Breast epithelium (tissue), 4 donors: Measurements from ENCODE around the gene RASSF10. TPM values are rescaled to one million over a fixed set of nuclear protein-coding genes. Genes with fewer than 3 reads are reported as not detected.

Source experiments
- DNase-seq, 2 donors: peaks; one replicate each; pipeline ENCODE4 v3.0.0-alpha.2; 2019; ENCODE audit warnings: low spot score in 2 of 2
- H3K27ac ChIP-seq, 2 donors: fragments of 200-600 bp; sonication (generic) in 1 of 2; one replicate each; pipeline ENCODE4 v1.5.1; 2016 to 2019; ENCODE audit warnings: mild to moderate bottlenecking in 1 of 2
- H3K27me3 ChIP-seq, 2 donors: fragments of 200-600 bp; sonication (generic) in 1 of 2; one replicate each; pipeline versions ENCODE4 v1.5.1 to v1.6.0; 2017 to 2019; ENCODE audit warnings: control low read depth in 1 of 2, mild to moderate bottlenecking in 1 of 2
- H3K36me3 ChIP-seq: fragments of 200-600 bp; one replicate; pipeline ENCODE4 v1.5.1; 2019
- H3K4me1 ChIP-seq, 2 donors: fragments of 200-600 bp; sonication (generic); one replicate each; pipeline ENCODE4 v1.5.1; 2016 to 2019; ENCODE audit warnings: control low read depth in 1 of 2
- H3K4me3 ChIP-seq, 3 donors: fragments of 200-600 bp; sonication (generic); 1 replicate in 2 of 3; 2 replicates in 1 of 3; pipeline ENCODE4 v1.5.1; 2016 to 2019; ENCODE audit warnings: mild to moderate bottlenecking in 3 of 3, moderate library complexity in 2 of 3
- H3K9me3 ChIP-seq, 2 donors: fragments of 200-600 bp; sonication (generic) in 1 of 2; one replicate each; pipeline ENCODE4 v1.5.1; 2016 to 2019; ENCODE audit warnings: control low read depth in 1 of 2
- CTCF ChIP-seq, 3 donors: fragments of 450-650 bp; IDR thresholded peaks; one replicate each; pipeline ENCODE4 v1.5.1; 2016 to 2017; ENCODE audit warnings: antibody characterized with exemption in 3 of 3, mild to moderate bottlenecking in 3 of 3, moderate library complexity in 3 of 3
- POLR2A ChIP-seq: fragments of 450-650 bp; IDR thresholded peaks from one replicate; pipeline ENCODE4 v1.6.1; 2016; ENCODE audit warnings: antibody characterized with exemption, mild to moderate bottlenecking, moderate library complexity
- POLR2AphosphoS5 ChIP-seq, 3 donors: sonication (generic); formaldehyde crosslinking; IDR thresholded peaks; one replicate each; pipeline ENCODE4 v1.6.1; 2017; ENCODE audit warnings: antibody characterized with exemption in 3 of 3
- intact Hi-C: fragments of 100-400 bp; cut with DNase I; formaldehyde crosslinking; loops from one replicate; pipeline ENCODE4 v1.15.1; 2023; ENCODE audit warnings: low total_unique reads
- total RNA-seq, 3 donors: library from RNA; depleted of rRNA; stranded (reverse); fragments of >200 nt; gene quantifications; one replicate each; pipeline ENCODE4 v1.1.0, GENCODE V29; 2016

Gene RASSF10
- total RNA-seq, 3 donors from 2014 or later: 0.16 to 9.7 (median 3.9) TPM

DNA sequence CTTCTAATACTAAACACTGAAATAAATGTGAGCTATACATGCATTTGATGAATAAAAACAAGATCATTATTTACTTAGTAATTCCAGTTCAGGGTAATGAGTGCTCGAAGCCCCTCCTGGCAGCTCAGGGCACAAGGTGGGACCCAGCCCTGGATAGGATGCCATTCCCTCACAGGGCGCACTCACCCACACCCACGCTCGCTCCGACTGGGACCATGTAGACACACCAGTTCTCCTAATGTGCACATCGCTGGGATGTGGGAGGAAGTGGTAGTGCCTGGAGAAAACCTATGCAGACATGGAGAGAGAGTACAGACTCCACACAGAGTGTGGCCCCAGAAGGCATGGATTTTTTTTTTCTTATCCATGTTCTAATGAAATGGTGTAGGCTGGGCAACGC is 44.5 kb upstream of the RASSF10 start:
- TF ChIP-seq CTCF (IDR thresholded peaks at IDR 0.05) (no peak), POLR2A (no peak), POLR2AphosphoS5 (IDR thresholded peaks at IDR 0.05) (no peak)
- H3K27me3 ChIP-seq: no peaks in the 10 kb centered on the region
- H3K4me3 ChIP-seq: no peak overlapping the region
- H3K27ac ChIP-seq: no peak overlapping the region
- H3K36me3 ChIP-seq: no peaks in the 10 kb centered on the region
- DNase-seq: no peak
- intact Hi-C loops: no loop called here
- H3K4me1 ChIP-seq: no peaks in the 10 kb centered on the region
- no peaks in the 10 kb centered on the region for H3K9me3 ChIP-seq

DNA sequence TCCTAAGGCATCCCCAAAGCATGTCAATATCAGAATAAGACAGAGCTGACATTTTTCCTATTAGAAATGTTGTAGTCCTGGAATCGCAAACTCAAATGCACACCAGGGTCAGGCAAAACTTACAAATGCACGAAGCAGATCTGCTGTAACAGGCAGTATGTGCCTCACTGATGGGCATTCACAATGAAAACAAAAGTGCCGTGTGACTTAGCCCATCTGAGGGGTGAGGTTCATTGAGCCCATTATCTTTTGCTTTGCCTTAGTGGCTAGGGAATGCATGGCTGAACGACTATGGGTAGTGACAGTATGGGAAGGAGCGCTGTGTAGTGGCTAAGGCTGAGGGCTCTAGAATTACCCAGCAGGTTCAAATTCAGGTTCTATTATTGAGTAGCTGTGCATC is 43.1 kb upstream of the RASSF10 start:
- H3K4me3 ChIP-seq: no peak overlapping the region
- H3K27ac ChIP-seq: no peak overlapping the region
- TF ChIP-seq POLR2A (no peak), CTCF (IDR thresholded peaks at IDR 0.05) (no peak), POLR2AphosphoS5 (IDR thresholded peaks at IDR 0.05) (no peak)
- no peaks in the 10 kb centered on the region for H3K4me1 ChIP-seq
- intact Hi-C loops: no loop called here
- H3K36me3 ChIP-seq: no peaks in the 10 kb centered on the region
- H3K27me3 ChIP-seq: no peaks in the 10 kb centered on the region
- no peak for DNase-seq
- H3K9me3 ChIP-seq: no peaks in the 10 kb centered on the region

DNA sequence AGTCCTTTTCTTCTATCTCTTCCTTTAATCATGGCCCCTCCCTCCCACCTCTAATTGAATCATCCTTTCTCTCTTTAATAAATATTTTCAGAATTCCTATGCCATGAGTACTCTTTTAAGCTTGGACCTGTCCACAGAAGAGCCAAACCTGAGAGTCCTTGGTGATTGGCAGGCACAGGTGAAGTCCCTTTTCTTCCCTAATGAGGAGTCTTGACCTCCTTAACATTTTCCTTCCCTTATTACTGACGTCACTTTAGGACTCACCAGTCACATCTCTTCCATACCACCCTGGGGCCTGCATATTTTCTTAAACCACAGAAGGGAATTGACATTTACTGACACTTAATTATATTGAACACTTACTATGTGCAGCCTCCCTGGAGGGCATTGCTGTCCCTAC is 41.0 kb upstream of the RASSF10 start:
- Histone ChIP-seq H3K4me1 (no peaks in the 10 kb centered on the region), H3K9me3 (no peaks in the 10 kb centered on the region), H3K27ac (peak overlapping the region in 1 of 2 donors; percentile 1), H3K27me3 (no peaks in the 10 kb centered on the region), H3K36me3 (no peaks in the 10 kb centered on the region), H3K4me3 (no peak overlapping the region)
- intact Hi-C loops: no loop called here
- no peak for TF ChIP-seq POLR2A
- TF ChIP-seq POLR2AphosphoS5 (IDR thresholded peaks at IDR 0.05): no peak
- TF ChIP-seq CTCF (IDR thresholded peaks at IDR 0.05): no peak
- DNase-seq: no peak

GRCh38 chr11:12968826-12969225 is 40.3 kb upstream of the RASSF10 start:
- no peak for DNase-seq
- Histone ChIP-seq H3K36me3 (no peaks in the 10 kb centered on the region), H3K27ac (peak overlapping the region in 1 of 2 donors; percentile 29), H3K4me1 (no peaks in the 10 kb centered on the region), H3K9me3 (no peaks in the 10 kb centered on the region), H3K27me3 (no peaks in the 10 kb centered on the region), H3K4me3 (no peak overlapping the region)
- intact Hi-C loops: no loop called here
- TF ChIP-seq POLR2AphosphoS5 (IDR thresholded peaks at IDR 0.05) (no peak), CTCF (IDR thresholded peaks at IDR 0.05) (no peak), POLR2A (no peak)

DNA sequence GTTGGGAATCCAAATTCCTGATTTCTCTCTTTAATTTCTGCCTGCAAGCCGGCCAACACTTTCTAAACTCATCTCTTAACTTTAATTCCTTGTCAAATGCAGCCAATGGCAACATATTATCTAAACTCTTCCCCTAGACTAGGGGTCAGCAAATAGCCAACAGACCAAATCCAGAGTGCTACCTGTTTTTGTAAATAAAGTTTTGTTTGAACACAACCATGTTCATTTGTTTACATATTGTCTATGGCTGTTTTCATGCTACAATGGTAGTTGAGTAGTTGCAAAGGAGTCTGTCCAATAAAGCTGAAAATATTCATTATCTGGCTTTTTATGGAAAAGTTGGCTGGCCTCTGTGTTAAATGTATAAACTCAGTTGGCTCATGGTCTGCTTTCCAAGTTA is 37.2 kb upstream of the RASSF10 start:
- H3K4me3 ChIP-seq: no peak overlapping the region
- no peak for DNase-seq
- H3K36me3 ChIP-seq: no peaks in the 10 kb centered on the region
- intact Hi-C loops: no loop called here
- no peaks in the 10 kb centered on the region for H3K27me3 ChIP-seq
- no peaks in the 10 kb centered on the region for H3K4me1 ChIP-seq
- no peak overlapping the region for H3K27ac ChIP-seq
- no peaks in the 10 kb centered on the region for H3K9me3 ChIP-seq
- TF ChIP-seq POLR2A (no peak), POLR2AphosphoS5 (IDR thresholded peaks at IDR 0.05) (no peak), CTCF (IDR thresholded peaks at IDR 0.05) (no peak)
